Uterus (tissue), 4 donors: ENCODE measurements around the gene COL4A1. TPM values are rescaled to one million over a fixed set of nuclear protein-coding genes. Genes with fewer than 3 reads are reported as not detected.

Experiments
- DNase-seq, 2 donors: peaks; one replicate each; pipeline ENCODE4 v3.0.0-alpha.2; 2019 to 2020
- H3K27ac ChIP-seq, 2 donors: fragments of 200-600 bp; sonication (generic); 1 replicate in 1 of 2; 2 replicates in 1 of 2; pipeline ENCODE4 v1.5.1; 2016 to 2018
- H3K27me3 ChIP-seq, 2 donors: fragments of 200-600 bp; sonication (generic); one replicate each; pipeline ENCODE4 v1.5.1; 2018 to 2019; ENCODE audit warnings: control low read depth in 1 of 2
- H3K36me3 ChIP-seq, 2 donors: fragments of 200-600 bp; sonication (generic); one replicate each; pipeline ENCODE4 v1.5.1; 2019; ENCODE audit warnings: control low read depth in 1 of 2
- H3K4me1 ChIP-seq, 2 donors: fragments of 200-600 bp; sonication (generic); one replicate each; pipeline ENCODE4 v1.5.1; 2018 to 2019; ENCODE audit warnings: control low read depth in 1 of 2
- H3K4me3 ChIP-seq, 2 donors: fragments of 200-600 bp; sonication (generic); 1 replicate in 1 of 2; 2 replicates in 1 of 2; pipeline ENCODE4 v1.5.1; 2018 to 2019; ENCODE audit warnings: mild to moderate bottlenecking in 1 of 2
- H3K9me3 ChIP-seq, 2 donors: fragments of 200-600 bp; sonication (generic); one replicate each; pipeline ENCODE4 v1.5.1; 2019; ENCODE audit warnings: control low read depth in 1 of 2
- CTCF ChIP-seq, 4 experiments: fragments of 200-600 bp in 2 of 4; fragments of 450-650 bp in 2 of 4; sonication (generic) in 2 of 4; IDR thresholded peaks; one replicate each; pipeline ENCODE4 v1.5.1; 2016 to 2019; ENCODE audit warnings: antibody characterized with exemption in 4 of 4, mild to moderate bottlenecking in 2 of 4, moderate library complexity in 1 of 4
- POLR2A ChIP-seq, 2 donors: fragments of 450-650 bp; IDR thresholded peaks; one replicate each; pipeline ENCODE4 v1.6.1; 2016; ENCODE audit warnings: antibody characterized with exemption in 2 of 2, mild to moderate bottlenecking in 1 of 2, moderate library complexity in 1 of 2
- intact Hi-C: fragments of 100-400 bp; cut with DNase I; formaldehyde crosslinking; loops from one replicate; pipeline ENCODE4 v1.15.1; 2023; ENCODE audit warnings: low total_unique reads
- total RNA-seq, 4 donors: library from RNA; depleted of rRNA in 3 of 4; stranded (reverse); fragments of >200 nt in 3 of 4; gene quantifications; one replicate each; pipeline versions ENCODE4 v1.1.0 to v1.2.4, GENCODE V29; 2014 to 2023
- donor health status: DM: yes; HTN: yes; CAD: no.

Gene COL4A1
- total RNA-seq, 4 donors from 2014 or later: 164 to 737 (median 209) TPM

GRCh38 chr13:110244071-110244830 lies 62.7 kb downstream of the COL4A1 start:
- Histone ChIP-seq H3K27me3 (no peaks in the 10 kb centered on the region), H3K27ac (peak overlapping the region; percentile 60 to 91), H3K36me3 (no peaks in the 10 kb centered on the region), H3K9me3 (no peaks in the 10 kb centered on the region), H3K4me3 (no peak overlapping the region), H3K4me1 (peaks cover 0 to 15% of the 10 kb centered on the region in 2 donors)
- intact Hi-C loops: no loop called here
- no peak for TF ChIP-seq CTCF (IDR thresholded peaks at IDR 0.05)
- TF ChIP-seq POLR2A (IDR thresholded peaks at IDR 0.05): no peak
- DNase-seq: peak in 1 of 2 donors; percentile 37

- intact Hi-C loops: no loop called here
- TF ChIP-seq CTCF (IDR thresholded peaks at IDR 0.05): no peak
- no peak for TF ChIP-seq POLR2A (IDR thresholded peaks at IDR 0.05)
- no peak for DNase-seq
- no peaks in the 10 kb centered on the region for H3K9me3 ChIP-seq
- H3K27ac ChIP-seq: peak overlapping the region in 1 of 2 donors; percentile 84
- no peaks in the 10 kb centered on the region for H3K36me3 ChIP-seq
- H3K27me3 ChIP-seq: no peaks in the 10 kb centered on the region
- H3K4me3 ChIP-seq: no peak overlapping the region
- H3K4me1 ChIP-seq: peaks cover under 1 to 8% of the 10 kb centered on the region in 2 donors
These were observed 64.3 kb downstream of the COL4A1 start for GRCh38 chr13:110242615-110243014.

- H3K36me3 ChIP-seq: no peaks in the 10 kb centered on the region
- peak overlapping the region; percentile 25 to 84 for H3K27ac ChIP-seq
- TF ChIP-seq POLR2A (IDR thresholded peaks at IDR 0.05) (no peak), CTCF (IDR thresholded peaks at IDR 0.05) (no peak)
- intact Hi-C loops: no loop called here
- no peaks in the 10 kb centered on the region for H3K9me3 ChIP-seq
- H3K27me3 ChIP-seq: no peaks in the 10 kb centered on the region
- H3K4me3 ChIP-seq: no peak overlapping the region
- peaks cover 0 to 5% of the 10 kb centered on the region in 2 donors for H3K4me1 ChIP-seq
- DNase-seq: no peak
These were observed 66.0 kb downstream of the COL4A1 start for GRCh38 chr13:110240943-110241342.

- Histone ChIP-seq H3K27me3 (no peaks in the 10 kb centered on the region), H3K4me1 (peaks cover 0 to 5% of the 10 kb centered on the region in 2 donors), H3K4me3 (no peak overlapping the region), H3K9me3 (no peaks in the 10 kb centered on the region), H3K27ac (peak overlapping the region; percentile 31 to 84), H3K36me3 (no peaks in the 10 kb centered on the region)
- no peak for DNase-seq
- intact Hi-C loops: no loop called here
- TF ChIP-seq CTCF (IDR thresholded peaks at IDR 0.05) (no peak), POLR2A (IDR thresholded peaks at IDR 0.05) (no peak)
These were observed 66.6 kb downstream of the COL4A1 start for GRCh38 chr13:110240352-110240751.

- H3K4me1 ChIP-seq: peaks cover 0 to 5% of the 10 kb centered on the region in 2 donors
- DNase-seq: no peak
- H3K27me3 ChIP-seq: no peaks in the 10 kb centered on the region
- no peaks in the 10 kb centered on the region for H3K36me3 ChIP-seq
- peak overlapping the region; percentile 45 to 84 for H3K27ac ChIP-seq
- TF ChIP-seq CTCF (IDR thresholded peaks at IDR 0.05): no peak
- TF ChIP-seq POLR2A (IDR thresholded peaks at IDR 0.05): no peak
- no peaks in the 10 kb centered on the region for H3K9me3 ChIP-seq
- intact Hi-C loops: no loop called here
- H3K4me3 ChIP-seq: no peak overlapping the region
These were observed 67.5 kb downstream of the COL4A1 start for GRCh38 chr13:110239280-110240125.
